HG02973 (cell line): ENCODE data around the gene RAPGEF4.
A peak's percentile ranks its signal among the peaks of the same experiment; 100 is the strongest.

Experiments used
- ATAC-seq: cut with Tn5 transposase; IDR thresholded peaks from one replicate; pipeline ENCODE4 v1.9.1; 2021; ENCODE audit warnings: moderate library complexity; ENCODE audit not compliant: unreplicated experiment

RAPGEF4 gene

DNA sequence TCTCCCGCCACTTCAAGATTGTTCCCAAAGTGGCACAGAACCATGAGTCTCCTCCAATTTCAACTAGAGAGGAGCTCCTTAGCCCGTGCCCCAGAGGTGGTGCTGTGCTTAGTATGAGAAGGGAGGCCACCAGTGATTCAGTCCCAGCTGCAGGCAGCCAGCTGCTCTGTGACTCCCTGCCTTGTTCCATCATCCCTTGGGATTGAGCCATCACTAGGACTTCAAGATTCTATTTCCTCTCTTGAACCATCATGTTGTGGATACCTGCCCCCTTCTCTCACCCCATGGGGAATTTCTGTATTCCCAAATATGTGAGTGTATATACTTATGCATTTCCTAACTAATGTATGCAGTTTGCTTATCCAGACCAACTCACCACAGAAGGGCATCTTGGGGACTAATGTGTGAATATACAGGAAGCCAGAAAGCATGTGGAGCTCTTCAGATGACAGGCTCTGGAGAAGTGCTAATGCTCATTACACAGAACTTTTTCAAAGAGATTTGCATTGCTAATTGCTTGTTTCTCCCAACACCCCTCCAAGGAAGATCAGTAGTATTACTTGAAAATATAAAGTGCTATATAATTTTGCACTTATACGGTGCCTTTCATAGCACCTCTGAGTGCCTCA is 229.0 kb downstream of the RAPGEF4 start:
- no peak for ATAC-seq

DNA sequence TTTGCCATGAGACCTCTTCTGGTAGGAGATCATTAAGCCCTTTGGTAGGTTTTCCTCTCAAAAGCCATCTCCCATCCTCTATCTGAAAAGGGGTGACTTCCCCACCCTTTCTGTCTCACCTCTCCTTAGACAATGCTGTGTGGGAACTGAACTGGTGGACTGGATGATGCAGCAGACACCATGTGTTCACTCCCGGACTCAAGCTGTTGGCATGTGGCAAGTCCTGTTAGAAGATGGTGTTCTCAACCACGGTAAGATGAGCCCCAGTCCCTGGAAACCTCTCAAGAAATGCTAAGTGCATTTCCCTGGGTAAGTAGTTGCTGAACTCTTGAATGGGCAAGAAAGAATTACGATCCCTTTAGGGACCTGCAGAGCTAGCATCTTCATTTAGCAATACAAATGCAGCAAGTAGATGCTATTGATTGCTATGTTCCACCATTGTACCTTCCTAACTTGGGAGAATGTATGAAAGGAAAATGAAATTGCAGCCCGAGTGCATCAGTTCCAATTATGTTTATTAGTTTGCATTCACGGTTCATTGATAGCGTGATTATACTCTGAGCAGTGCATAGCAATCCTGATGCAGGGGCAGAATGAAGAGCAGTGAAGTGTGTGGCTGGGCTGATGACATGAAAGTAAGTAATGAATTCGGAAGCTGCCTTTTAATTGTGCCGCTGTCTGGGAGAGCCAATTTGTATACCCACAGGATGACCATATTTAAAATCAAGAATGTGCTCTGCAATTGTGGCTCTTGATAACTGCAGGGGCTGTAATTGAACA is 230.0 kb downstream of the RAPGEF4 start:
- ATAC-seq: no peak

DNA sequence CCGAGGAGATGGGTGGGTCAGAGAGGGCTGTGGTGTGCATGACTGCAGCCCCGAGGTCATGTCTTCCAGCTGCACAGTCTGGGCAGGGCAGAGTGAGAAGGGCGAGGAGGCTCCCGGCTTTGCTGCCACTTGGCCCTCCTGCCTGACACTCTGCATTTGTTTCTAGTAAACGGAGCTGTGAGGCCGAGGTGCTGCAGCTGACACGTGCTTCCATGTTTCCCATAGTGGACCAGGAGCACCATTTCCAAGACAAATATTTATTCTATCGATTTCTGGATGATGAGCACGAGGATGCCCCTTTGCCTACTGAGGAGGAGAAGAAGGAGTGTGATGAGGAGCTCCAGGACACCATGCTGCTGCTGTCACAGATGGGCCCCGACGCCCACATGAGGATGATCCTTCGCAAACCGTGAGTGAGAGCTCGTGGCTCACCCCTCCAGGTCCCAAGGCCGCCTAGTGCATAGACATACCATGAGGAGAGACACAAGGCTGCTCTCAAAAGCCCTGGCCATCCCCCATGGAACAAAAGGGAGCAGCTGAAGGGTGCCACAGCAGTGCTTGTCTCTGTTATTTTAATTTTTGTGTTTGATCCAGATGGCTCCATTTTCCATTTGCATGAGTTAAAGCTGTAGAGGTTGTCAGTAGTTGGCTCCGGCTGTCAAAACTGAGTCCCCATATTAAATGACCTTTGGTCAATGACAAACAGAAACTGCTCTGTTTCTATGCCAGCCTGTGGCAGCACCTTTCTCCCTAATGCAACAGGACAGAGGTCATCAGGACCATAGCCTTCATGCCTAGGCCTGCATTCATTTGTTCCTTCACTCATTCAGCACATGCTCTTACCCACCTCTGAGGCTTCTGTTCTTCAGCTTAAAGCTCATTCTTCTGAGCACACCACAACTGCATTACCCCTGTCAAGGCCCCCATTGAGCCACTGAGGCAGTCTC is 231.7 kb downstream of the RAPGEF4 start:
- no peak for ATAC-seq

DNA sequence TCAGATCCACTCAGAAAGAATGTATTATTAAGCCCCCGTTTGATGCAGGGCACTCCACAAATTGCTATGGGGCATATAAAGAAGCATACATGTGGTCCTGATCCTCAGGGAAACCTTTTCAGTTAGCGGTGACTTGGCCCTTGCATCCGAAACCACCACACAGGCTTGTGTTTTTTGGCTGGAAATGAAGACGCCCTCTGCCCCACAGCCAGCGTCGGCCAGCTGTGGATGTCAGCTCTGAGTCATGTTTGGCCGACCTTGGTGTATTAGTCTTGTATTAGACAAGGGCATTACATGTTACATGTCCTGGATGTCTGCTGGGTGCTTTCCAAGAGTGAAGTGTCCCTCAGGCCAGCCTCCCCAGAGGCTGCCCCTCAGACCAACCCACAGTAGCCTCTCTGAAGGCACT is 232.4 kb downstream of the RAPGEF4 start:
- ATAC-seq: no peak

DNA sequence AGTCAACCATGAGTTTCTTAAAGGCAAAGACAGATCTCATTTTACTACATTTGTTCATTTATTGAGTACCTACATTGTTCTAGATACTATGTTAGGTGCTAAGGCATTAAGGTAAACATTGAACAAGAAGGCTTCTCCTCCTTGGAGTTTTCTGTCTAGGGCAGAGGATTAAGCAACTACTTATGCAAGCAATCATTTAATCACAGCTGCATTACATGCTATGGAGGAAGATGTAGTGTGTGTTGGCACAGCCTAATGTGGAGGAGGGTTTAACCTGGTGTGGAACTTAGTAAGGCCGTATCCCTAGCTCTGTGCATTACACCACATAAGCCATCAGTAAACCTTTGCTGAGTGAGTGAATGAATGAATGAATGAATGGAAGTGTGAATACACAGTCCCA is 233.5 kb downstream of the RAPGEF4 start:
- no peak for ATAC-seq

DNA sequence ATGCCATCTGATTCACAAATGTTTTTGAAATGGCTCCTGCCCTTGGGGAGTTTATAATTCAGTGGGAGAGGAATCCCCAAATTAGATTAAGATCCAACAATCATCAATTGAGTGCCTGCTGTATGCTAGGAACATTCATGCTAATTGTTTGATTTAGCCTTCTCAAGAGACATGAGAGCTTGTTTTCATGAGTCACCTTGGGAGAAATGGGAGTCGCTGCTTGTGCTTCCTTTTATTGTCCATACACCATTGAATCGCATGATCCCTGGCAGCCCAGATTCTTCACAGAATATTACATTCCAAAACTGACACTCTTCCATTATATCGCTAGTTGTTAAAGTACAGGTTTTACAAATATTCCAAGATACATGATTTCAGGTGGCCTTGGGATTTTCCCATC is 234.0 kb downstream of the RAPGEF4 start:
- ATAC-seq: no peak

DNA sequence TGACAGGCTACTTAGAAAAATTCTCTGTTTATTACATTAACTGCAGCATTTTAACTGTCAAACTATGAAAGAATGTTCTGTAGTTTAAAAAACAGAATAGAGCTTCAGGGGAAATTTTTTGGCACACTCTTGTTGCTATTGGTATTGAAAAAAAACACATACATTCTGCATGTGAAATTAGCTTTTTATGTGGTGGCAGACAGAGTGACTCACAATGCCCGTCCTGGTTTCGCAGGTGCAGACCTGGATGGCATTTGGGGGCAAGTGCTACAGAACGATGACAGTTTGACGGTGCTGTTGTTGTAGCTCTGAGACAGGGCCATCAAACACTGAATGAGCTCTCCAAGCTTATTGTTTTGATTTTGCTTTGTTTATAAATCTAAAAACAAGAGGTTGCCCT is 235.0 kb downstream of the RAPGEF4 start:
- ATAC-seq: no peak

DNA sequence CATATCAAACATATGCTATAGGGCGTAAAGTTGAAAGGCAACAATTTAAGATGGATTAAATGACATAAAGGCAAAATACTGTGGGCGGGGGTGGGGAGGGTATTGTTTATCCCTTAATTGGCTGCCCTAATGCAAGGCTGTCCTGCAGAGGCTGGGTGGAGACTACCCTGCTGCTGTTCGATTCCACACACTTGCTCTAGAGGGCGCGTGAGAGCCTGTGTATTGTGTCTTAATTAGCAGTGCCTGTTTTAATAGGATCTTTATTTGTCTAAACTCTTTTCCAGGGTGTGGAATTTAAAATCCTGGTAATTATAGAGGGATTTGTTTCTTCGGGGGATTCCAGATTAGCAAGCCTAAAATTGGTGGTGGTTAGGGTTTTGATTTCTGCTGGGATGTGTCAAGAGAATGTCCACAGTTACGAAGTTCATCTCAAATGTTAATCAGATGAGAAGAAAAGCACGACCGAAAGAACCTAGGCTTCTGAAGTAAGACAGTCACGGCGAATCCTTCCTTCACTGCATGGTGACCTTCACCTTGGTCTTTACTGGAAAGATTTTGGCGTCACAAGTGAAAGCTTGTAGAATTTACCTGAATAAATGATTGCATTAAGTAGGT is 236.5 kb downstream of the RAPGEF4 start:
- no peak for ATAC-seq

DNA sequence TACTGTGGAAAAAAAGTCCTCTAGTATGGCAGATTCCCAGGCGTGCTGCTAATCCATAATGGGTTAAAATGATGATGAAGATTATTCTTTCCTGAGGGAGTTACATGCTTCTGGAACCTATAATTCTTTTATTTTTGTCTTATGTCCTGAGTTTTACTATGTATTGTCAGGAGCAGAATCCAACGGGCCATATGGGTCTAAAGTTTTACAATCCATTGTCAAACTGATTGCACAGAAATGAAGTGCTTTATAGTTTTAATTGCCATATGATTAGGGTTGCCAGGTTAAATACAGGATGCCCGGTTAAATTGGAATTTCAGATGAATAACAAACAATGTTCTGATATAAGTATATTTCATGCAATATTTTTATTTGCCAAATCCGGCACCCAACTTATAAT is 239.1 kb downstream of the RAPGEF4 start:
- no peak for ATAC-seq

DNA sequence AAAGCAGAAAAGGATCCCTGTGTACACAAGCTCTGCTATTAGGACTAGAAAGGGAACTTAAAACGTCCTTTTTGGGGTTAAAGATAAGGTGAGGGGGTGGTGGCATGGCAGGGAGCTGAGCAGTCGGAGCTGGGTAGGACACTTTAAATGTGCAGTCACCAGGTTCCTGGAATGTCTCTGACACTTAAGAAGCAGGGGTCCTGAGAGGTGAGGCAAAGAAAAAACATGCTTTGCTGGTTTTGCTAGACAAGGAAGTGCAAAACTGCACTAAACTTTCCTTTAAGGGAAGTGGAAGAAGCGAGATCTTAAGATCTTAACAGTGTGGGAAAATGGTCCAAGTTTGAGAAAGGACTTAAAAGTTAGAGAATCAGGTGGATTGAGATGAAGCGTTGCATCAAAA is 240.5 kb downstream of the RAPGEF4 start:
- no peak for ATAC-seq

DNA sequence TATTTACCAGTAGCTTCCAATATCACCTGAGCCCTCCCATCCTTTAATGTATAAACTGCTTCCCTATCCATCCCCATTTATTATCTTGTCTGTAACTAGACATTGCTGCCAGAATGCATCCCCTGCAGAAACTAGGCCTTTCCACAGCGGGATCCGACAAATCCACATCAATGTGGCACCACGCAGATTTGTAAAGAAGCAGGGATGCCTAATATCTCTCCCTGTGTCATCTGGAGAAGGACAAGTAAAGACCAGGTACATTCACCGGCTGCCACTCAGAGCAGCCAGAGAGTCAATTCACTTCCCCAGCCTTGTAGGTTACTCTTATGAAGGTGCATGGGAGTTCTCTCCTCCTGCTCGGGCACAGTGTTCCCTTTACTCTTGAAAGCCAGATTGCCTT is 241.2 kb downstream of the RAPGEF4 start:
- no peak for ATAC-seq

DNA sequence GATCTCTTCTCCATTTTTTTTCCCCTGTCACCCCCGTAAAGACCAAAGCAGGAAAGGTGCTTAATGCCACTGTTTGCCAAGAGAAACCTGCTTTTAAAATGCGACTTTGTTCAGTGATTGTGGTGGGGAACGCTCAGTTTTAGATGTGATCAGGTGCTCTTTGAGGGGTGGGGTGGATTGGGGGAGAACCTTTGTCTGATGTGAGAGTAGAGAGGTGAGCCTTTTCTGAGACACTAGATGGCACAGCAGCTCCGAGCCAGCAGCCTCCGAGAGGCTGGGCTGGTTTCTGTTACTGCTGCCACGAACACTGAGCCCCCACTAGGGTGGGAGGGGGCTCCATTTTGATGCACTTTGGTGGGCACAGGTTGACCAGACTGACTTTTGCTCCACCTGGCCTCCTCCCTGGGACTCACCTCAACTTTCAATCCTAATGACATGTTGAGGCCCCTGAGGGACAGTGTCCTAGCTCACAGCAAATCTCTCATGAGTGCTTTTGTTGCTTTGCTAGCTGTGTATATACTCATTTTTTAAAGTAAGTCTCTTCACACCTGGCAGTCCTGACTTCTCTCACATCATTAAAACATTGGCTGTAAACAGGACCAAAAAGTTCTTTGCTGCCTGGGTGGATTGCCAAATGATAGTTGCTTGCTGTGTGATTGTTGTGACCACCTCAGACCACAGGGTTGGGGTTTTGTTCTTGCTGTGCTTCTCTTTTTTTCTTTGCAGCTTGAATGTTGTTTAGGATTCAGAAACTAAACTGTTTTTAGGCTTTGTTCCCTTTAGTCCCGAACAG is 241.8 kb downstream of the RAPGEF4 start:
- ATAC-seq: no peak

DNA sequence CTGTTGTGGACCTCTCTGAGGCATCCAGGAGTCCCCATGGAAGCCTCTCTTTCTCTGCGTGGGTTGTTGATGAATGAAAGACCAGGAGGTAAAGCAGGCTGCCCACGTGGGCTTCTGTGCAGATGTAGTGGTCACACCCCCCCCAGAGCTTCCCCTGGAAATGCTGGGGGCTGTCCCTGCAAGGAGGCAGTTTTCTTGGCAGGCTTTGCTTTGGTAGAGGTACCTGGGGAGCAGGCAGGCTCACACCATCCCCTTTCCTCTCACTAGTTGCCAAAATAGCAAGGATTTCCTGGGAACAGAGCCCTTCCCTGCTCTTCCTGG is 242.4 kb downstream of the RAPGEF4 start:
- ATAC-seq: no peak

DNA sequence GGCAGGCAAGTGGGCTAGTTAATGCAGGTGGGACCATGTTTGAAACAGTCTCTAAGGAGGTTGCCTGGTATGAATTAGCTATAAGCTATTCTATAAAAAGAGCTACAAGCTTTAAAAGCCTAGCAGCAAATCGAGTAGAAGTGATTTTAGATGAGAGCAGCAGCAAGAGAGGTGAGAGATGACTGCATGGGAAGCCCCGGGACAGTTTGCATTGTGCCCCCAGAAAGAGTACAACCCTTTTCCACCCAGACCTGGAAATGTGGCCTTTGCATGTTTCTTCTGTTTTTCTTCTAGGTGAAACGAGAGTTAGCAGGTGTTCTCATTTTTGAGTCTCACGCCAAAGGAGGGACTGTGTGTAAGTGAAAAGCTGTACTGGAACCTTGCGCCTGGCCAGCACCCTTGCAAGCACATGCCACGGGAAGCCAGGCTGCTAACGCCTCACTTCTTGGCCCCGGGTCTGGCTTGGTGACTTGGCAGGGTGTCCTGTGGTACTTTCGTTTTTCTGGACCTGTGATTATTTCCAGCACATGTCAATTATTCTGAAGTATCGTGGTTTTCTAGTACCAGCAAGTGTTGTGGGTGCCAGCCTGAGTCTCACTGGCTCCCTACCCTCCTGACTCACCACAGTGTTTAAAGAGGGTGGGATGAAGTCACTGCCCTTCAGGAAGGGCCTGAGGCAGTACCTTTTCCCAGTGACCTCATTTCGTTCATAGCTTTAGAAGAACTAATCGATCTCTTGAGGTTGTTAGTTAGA is 249.7 kb downstream of the RAPGEF4 start:
- ATAC-seq: peak; percentile 53

DNA sequence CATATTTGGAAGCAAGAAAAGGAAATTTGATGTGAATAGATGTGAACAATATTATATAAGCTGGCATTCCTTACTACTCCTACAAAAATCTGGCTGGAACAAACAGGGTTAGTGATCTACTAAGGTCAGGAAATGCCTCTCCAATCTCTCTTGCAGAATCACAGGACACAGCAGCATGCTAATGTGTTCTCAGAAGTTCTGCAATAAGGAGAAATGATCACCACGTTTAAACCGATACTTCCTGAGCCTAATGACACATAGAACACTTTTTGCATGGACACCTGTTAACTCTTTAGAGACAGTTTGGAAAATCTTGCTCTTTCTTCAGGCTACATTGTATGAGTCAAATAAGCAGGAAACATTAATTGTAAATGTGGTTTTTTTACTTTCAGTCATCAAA is 250.4 kb downstream of the RAPGEF4 start:
- no peak for ATAC-seq

DNA sequence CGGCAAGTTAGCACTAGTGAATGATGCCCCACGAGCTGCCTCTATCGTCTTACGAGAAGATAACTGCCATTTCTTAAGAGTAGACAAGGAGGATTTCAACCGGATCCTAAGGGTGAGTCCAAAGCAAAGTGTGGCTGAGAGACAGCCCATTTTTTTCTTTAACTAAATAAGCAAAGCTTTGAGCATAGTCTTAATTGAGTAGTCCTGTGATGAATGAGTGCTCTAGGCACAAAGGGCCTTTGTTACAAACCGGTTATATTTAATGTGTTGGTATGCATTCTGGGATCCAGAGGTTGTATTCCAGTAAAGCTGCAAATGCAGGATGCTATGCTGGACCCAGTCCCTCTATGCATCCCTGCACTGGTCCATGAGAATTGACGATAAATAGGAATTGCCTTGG is 253.1 kb downstream of the RAPGEF4 start:
- ATAC-seq: no peak

DNA sequence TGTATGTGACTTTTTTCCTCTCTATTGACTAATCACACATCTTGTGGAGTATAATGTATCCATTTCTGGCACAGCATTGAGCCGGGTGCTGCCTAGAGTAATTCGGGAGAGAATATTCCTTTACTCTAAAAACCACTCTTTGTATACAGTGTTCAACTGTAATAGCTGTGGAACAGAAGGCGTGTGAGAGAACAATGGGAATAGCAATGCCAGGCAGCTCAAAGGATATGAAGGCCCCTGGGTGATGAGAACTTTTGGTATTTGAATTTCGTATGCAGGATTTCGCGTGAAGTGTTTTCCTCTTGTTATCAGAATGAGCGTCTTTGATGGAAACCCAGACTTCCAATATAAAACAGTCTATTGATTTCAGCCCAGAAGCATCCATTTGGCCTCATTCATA is 255.4 kb downstream of the RAPGEF4 start:
- ATAC-seq: no peak

DNA sequence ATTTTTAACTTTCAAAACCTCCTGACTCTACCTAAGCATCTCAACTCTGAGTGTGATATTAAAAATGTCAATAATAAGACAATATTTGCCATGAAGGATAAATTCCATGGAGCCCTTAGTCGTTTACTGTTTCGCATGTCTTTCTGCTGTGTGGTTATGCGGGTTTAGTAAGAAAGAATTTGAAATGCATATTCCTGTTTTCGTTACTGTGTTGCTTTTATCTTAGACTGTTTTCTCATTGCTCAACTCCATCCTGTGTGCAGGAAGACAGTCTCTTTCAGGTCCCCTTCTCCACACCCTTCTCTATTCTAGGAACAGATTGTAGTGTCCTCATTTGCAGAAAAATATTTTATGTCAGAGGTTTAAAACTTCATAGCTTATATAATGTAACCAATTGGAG is 257.5 kb downstream of the RAPGEF4 start:
- no peak for ATAC-seq

DNA sequence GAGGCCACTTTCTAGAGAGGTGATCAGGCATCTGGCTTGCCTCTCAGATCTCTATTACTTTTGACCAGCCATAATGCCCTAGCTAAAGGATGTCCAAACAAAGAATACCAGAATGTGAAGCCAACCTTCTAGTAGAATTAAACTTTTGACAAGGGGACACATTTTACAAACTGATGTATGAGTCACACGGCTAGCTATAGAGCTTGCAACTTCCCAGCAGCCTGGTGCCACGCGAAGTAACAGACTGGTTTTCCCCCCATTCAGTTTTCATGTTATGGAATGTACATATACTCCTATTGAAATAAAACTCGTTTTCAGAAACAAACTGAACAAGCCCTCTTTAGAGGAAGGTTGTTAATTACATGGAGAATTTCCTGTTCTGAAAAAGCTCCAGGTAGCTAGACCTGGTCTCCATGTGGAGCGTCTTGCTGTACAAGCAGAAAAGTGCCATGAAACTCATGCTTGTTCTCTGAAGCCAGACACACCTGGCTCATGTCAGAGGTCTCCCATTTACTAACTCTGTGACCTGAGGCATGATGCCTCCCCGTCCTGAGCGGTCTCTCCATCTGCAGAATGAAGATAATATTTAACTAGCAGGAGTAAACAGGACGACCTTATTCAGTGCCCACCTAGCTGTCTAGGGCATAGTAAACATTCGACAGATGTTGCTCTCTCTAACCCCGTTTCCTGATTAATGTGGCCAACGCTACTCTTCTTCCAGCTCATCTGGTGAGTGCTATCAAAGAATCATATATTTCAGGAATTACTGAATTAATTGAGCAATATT is 258.5 kb downstream of the RAPGEF4 start:
- ATAC-seq: no peak
